Activated T-cell treated with anti-CD3 and anti-CD28 coated beads for 24 hours (primary cell): Measurements from ENCODE around the gene NR6A1.

Source experiments
- DNase-seq: peaks from one replicate; pipeline ENCODE4 v3.0.0-alpha.2; 2020; ENCODE audit warnings: low read depth

NR6A1 gene

GRCh38 chr9:124522121-124523098, 248.7 kb downstream of the NR6A1 start:
- no peak for DNase-seq

- no peak for DNase-seq
Measured at GRCh38 chr9:124521142-124521541, 250.0 kb downstream of the NR6A1 start.

GRCh38 chr9:124520206-124520596, 250.9 kb downstream of the NR6A1 start:
- no peak for DNase-seq

GRCh38 chr9:124518116-124518515, 253.0 kb downstream of the NR6A1 start:
- no peak for DNase-seq

- no peak for DNase-seq
Measured at GRCh38 chr9:124517600-124517999, 253.5 kb downstream of the NR6A1 start.

GRCh38 chr9:124514874-124515273, 256.2 kb downstream of the NR6A1 start:
- no peak for DNase-seq

- DNase-seq, result no peak
Measured at GRCh38 chr9:124514125-124514524, 257.0 kb downstream of the NR6A1 start.

GRCh38 chr9:124513376-124513994, 257.6 kb downstream of the NR6A1 start:
- DNase-seq, result no peak

GRCh38 chr9:124512806-124513204, 258.3 kb downstream of the NR6A1 start:
- DNase-seq, result no peak

- DNase-seq, result no peak
Measured at GRCh38 chr9:124511891-124512805, 259.0 kb downstream of the NR6A1 start.

- DNase-seq, result no peak
Measured at GRCh38 chr9:124511426-124511840, 259.7 kb downstream of the NR6A1 start.

GRCh38 chr9:124510650-124511425, 260.3 kb downstream of the NR6A1 start:
- no peak for DNase-seq

GRCh38 chr9:124507880-124508423, 263.2 kb downstream of the NR6A1 start:
- no peak for DNase-seq

- DNase-seq, result no peak
Measured at GRCh38 chr9:124506931-124507879, 263.9 kb downstream of the NR6A1 start, which contains the start of gene NR5A1. Gene NR5A1, minus strand, starts transcription at chr9:124507399. Its CDS starts 4,004 bp downstream, at chr9:124503395.

GRCh38 chr9:124506433-124506832, 264.7 kb downstream of the NR6A1 start:
- DNase-seq, result no peak

- no peak for DNase-seq
Measured at GRCh38 chr9:124505901-124506346, 265.2 kb downstream of the NR6A1 start.

GRCh38 chr9:124505006-124505900, 265.9 kb downstream of the NR6A1 start:
- no peak for DNase-seq

GRCh38 chr9:124504530-124505005, 266.5 kb downstream of the NR6A1 start:
- no peak for DNase-seq
